ENCODE measurements around the gene TOGARAM2. TPM values are rescaled to one million over a fixed set of nuclear protein-coding genes. Genes with fewer than 3 reads are reported as not detected.

The TOGARAM2 gene
- polyA plus RNA-seq, 1 donor (not counting 4 experiments of a cell fraction or from before 2014, with no cell fraction given) = 0.10 TPM

- TF ChIP-seq, protein P1, sequence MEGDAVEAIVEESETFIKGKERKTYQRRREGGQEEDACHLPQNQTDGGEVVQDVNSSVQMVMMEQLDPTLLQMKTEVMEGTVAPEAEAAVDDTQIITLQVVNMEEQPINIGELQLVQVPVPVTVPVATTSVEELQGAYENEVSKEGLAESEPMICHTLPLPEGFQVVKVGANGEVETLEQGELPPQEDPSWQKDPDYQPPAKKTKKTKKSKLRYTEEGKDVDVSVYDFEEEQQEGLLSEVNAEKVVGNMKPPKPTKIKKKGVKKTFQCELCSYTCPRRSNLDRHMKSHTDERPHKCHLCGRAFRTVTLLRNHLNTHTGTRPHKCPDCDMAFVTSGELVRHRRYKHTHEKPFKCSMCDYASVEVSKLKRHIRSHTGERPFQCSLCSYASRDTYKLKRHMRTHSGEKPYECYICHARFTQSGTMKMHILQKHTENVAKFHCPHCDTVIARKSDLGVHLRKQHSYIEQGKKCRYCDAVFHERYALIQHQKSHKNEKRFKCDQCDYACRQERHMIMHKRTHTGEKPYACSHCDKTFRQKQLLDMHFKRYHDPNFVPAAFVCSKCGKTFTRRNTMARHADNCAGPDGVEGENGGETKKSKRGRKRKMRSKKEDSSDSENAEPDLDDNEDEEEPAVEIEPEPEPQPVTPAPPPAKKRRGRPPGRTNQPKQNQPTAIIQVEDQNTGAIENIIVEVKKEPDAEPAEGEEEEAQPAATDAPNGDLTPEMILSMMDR (optimal IDR thresholded peaks at IDR 0.05 in 1 of 3, IDR thresholded peaks at IDR 0.05 in 1 of 3, conservative IDR thresholded peaks at IDR 0.05 in 1 of 3; ENCODE audit: extremely low read depth in 1 of 3, insufficient read depth in 2 of 3, low read length in 3 of 3) = no peak
- no peak for TF ChIP-seq EZH2 (IDR thresholded peaks at IDR 0.05; ENCODE audit: low read length)
- DNase-seq (ENCODE audit: low read depth, low spot score) (no peak), FAIRE-seq (no peak)
- dilution Hi-C loops (cut with MboI; ENCODE audit: extremely low pct_ligation_motif_present, low sequenced_read_pairs) = no loop called here
- H3K4me1 ChIP-seq (ENCODE audit: control insufficient read depth, extremely low read depth, insufficient read depth, low read length) = peaks cover 16% of the 10 kb centered on the region
- no peaks in the 10 kb centered on the region for H4K20me1 ChIP-seq (ENCODE audit: control insufficient read depth, extremely low read depth, insufficient read depth, low read length)
- no peaks in the 10 kb centered on the region for H3K36me3 ChIP-seq (ENCODE audit: control insufficient read depth in 2 of 2, extremely low read depth in 1 of 2, insufficient read depth in 2 of 2, low read length in 2 of 2)
- H2AFZ ChIP-seq (ENCODE audit: control insufficient read depth, low read length) = no peak overlapping the region
- no peak overlapping the region for H3K4me3 ChIP-seq (ENCODE audit: control insufficient read depth in 2 of 3, extremely low read depth in 1 of 3, insufficient read depth in 2 of 3, low read depth in 1 of 3, low read length in 3 of 3)
- peaks cover 2% of the 10 kb centered on the region for H3K9me1 ChIP-seq (ENCODE audit: control insufficient read depth, extremely low read depth, insufficient read depth, low read length)
- H3K4me2 ChIP-seq (ENCODE audit: control insufficient read depth, extremely low read depth, insufficient read depth, low read depth, low read length) = no peak overlapping the region
- no peak overlapping the region for H3K27ac ChIP-seq (ENCODE audit: control insufficient read depth, insufficient read depth, low read length)
- H3K9ac ChIP-seq (ENCODE audit: control insufficient read depth, extremely low read depth, insufficient read depth, low read length) = no peak overlapping the region
- no peaks in the 10 kb centered on the region for H3K79me2 ChIP-seq (ENCODE audit: control insufficient read depth, insufficient read depth, low read length)
- H3K9me3 ChIP-seq (ENCODE audit: control insufficient read depth, low read depth, low read length) = no peaks in the 10 kb centered on the region
- H3K27me3 ChIP-seq (ENCODE audit: control insufficient read depth, extremely low read depth, insufficient read depth, low read length) = no peaks in the 10 kb centered on the region
These were observed 13.6 kb downstream of the TOGARAM2 start for GRCh38 chr2:28994679-28995078.

DNA sequence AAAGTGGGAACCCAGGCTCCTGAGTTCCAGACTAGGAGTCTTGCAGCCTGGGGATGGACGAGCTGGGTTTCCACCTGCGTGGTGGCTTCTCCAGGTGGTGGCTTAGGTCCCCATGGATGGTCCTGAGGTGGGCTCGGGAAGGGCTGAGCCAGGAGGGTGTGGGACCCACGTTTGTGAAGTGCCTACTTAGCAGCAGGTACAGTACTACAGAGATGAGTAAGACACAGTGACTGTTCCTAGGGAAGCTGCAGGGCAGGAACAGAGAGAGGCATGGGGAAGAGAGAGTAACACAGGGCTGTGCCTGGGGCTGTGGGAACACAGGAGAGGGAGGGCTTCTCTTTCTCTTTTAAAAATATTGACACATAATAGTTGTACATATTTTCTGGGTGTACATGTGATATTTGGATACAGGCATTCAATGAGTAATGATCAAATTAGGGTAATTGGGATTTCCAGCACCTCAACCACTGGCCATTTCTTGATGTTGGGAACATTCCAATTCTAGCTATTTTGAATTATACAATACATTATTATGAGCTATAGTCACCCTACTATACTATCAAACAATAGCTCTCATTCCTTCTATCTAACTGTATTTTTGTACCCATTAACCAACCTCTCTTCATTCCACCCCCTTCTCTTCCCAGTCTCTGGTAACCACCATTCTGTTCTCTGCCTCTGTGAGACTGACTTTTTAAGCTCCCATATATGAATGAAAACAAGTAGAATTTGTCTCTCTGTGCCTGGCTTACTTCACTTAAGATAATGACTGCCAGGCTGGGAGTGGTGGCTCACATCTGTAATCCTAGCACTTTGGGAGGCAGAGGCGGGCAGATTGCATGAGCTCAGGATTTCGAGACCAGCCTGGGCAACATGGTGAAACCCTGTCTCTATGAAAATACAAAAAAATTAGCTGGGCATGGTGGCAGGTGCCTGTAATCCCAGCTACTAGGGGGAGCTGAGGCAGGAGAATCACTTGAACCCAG, 15.0 kb downstream of the TOGARAM2 start:
- dilution Hi-C loops (cut with MboI; ENCODE audit: extremely low pct_ligation_motif_present, low sequenced_read_pairs) = no loop called here
- Histone ChIP-seq H3K79me2 (ENCODE audit: control insufficient read depth, insufficient read depth, low read length) (no peaks in the 10 kb centered on the region), H3K4me2 (ENCODE audit: control insufficient read depth, extremely low read depth, insufficient read depth, low read depth, low read length) (no peak overlapping the region), H3K9me3 (ENCODE audit: control insufficient read depth, low read depth, low read length) (no peaks in the 10 kb centered on the region), H4K20me1 (ENCODE audit: control insufficient read depth, extremely low read depth, insufficient read depth, low read length) (no peaks in the 10 kb centered on the region), H3K36me3 (ENCODE audit: control insufficient read depth in 2 of 2, extremely low read depth in 1 of 2, insufficient read depth in 2 of 2, low read length in 2 of 2) (no peaks in the 10 kb centered on the region), H3K4me1 (ENCODE audit: control insufficient read depth, extremely low read depth, insufficient read depth, low read length) (peaks cover 16% of the 10 kb centered on the region), H3K4me3 (ENCODE audit: control insufficient read depth in 2 of 3, extremely low read depth in 1 of 3, insufficient read depth in 2 of 3, low read depth in 1 of 3, low read length in 3 of 3) (no peak overlapping the region), H3K9me1 (ENCODE audit: control insufficient read depth, extremely low read depth, insufficient read depth, low read length) (peaks cover 2% of the 10 kb centered on the region), H3K27ac (ENCODE audit: control insufficient read depth, insufficient read depth, low read length) (no peak overlapping the region), H3K27me3 (ENCODE audit: control insufficient read depth, extremely low read depth, insufficient read depth, low read length) (no peaks in the 10 kb centered on the region), H3K9ac (ENCODE audit: control insufficient read depth, extremely low read depth, insufficient read depth, low read length) (no peak overlapping the region), H2AFZ (ENCODE audit: control insufficient read depth, low read length) (no peak overlapping the region)
- no peak for TF ChIP-seq EZH2 (IDR thresholded peaks at IDR 0.05; ENCODE audit: low read length)
- TF ChIP-seq, protein P1 (optimal IDR thresholded peaks at IDR 0.05 in 1 of 3, IDR thresholded peaks at IDR 0.05 in 1 of 3, conservative IDR thresholded peaks at IDR 0.05 in 1 of 3; ENCODE audit: extremely low read depth in 1 of 3, insufficient read depth in 2 of 3, low read length in 3 of 3) = no peak
- FAIRE-seq (no peak), DNase-seq (ENCODE audit: low read depth, low spot score) (no peak)

Measured in keratinocyte (primary cell).